H1 (cell line): ENCODE results near the gene ACKR1. TPM values are rescaled to one million over a fixed set of nuclear protein-coding genes. Genes with fewer than 3 reads are reported as not detected.

Experiments used
- ASH2L ChIP-seq: fragments of 200-600, 300-600 bp; sonication (generic); IDR thresholded peaks from one replicate; pipeline ENCODE4 v1.7.1; 2017; ENCODE audit warnings: low read length
- CBX5 ChIP-seq: fragments of 300-800, 300-1000 bp; sonication (generic); IDR thresholded peaks from 2 replicates; pipeline ENCODE4 v1.7.1; 2016; ENCODE audit warnings: antibody characterized with exemption, low read length, low read depth
- CEBPB ChIP-seq: IDR thresholded peaks from 2 replicates; pipeline ENCODE4 v1.6.1; 2012; ENCODE audit warnings: low read depth, low read length
- CHD1 ChIP-seq: IDR thresholded peaks from 2 replicates; pipeline ENCODE4 v1.6.1; 2012; ENCODE audit warnings: low read depth, low read length, improper control_type of control experiment
- CREB1 ChIP-seq: IDR thresholded peaks from 2 replicates; pipeline ENCODE4 v1.6.1; 2012; ENCODE audit warnings: inconsistent platforms
- CTBP2 ChIP-seq: IDR thresholded peaks from 2 replicates; pipeline ENCODE4 v1.7.0; 2011; ENCODE audit warnings: borderline replicate concordance, mild to moderate bottlenecking, moderate library complexity, mixed read lengths, low read length; ENCODE audit not compliant: insufficient read depth, insufficient read length
- EZH2 ChIP-seq: fragments of 200-600 bp; sonication (generic); IDR thresholded peaks from 2 replicates; pipeline ENCODE4 v1.7.1; 2012; ENCODE audit warnings: low read depth, mild to moderate bottlenecking, moderate library complexity, low read length, inconsistent platforms; ENCODE audit not compliant: severe bottlenecking
- FOSL1 ChIP-seq: IDR thresholded peaks from 2 replicates; pipeline ENCODE4 v1.6.1; 2011; ENCODE audit warnings: mild to moderate bottlenecking, low read depth, low read length, moderate library complexity; ENCODE audit not compliant: insufficient read depth
- GABPA ChIP-seq: IDR thresholded peaks from 2 replicates; pipeline ENCODE4 v1.6.1; 2011; ENCODE audit warnings: mild to moderate bottlenecking, low read length, moderate library complexity, borderline replicate concordance; ENCODE audit not compliant: insufficient read depth
- HDAC6 ChIP-seq: IDR thresholded peaks from one replicate; pipeline ENCODE4 v1.7.1; 2012; ENCODE audit warnings: low read depth, mild to moderate bottlenecking, inconsistent platforms, low read length, moderate library complexity
- JUND ChIP-seq: IDR thresholded peaks from 2 replicates; pipeline ENCODE4 v1.6.1; 2011; ENCODE audit warnings: mild to moderate bottlenecking, improper control_type of control experiment, low read length
- KDM1A ChIP-seq: fragments of 200-600, 300-600 bp; sonication (generic); IDR thresholded peaks from 2 replicates; pipeline ENCODE4 v1.7.1; 2016; ENCODE audit warnings: mild to moderate bottlenecking, low read length, borderline replicate concordance
- RXRA ChIP-seq: IDR thresholded peaks from 2 replicates; pipeline ENCODE4 v1.6.1; 2011; ENCODE audit warnings: low read depth, mild to moderate bottlenecking, low read length, moderate library complexity; ENCODE audit not compliant: insufficient read depth
- SIRT6 ChIP-seq: IDR thresholded peaks from one replicate; pipeline ENCODE4 v1.7.1; 2012; ENCODE audit warnings: low read length, inconsistent platforms
- SP2 ChIP-seq: IDR thresholded peaks from 2 replicates; pipeline ENCODE4 v1.6.1; 2012; ENCODE audit warnings: mild to moderate bottlenecking, low read length, inconsistent platforms
- SRF ChIP-seq: IDR thresholded peaks from 2 replicates; pipeline ENCODE4 v1.6.1; 2011; ENCODE audit warnings: mild to moderate bottlenecking, low read depth, low read length, moderate library complexity
- SUZ12 ChIP-seq: fragments of 200-600 bp; sonication (generic); IDR thresholded peaks from 2 replicates; pipeline ENCODE4 v1.6.1; 2012; ENCODE audit warnings: mild to moderate bottlenecking, inconsistent platforms, low read length, moderate library complexity, mixed read lengths
- TCF12 ChIP-seq: IDR thresholded peaks from 2 replicates; pipeline ENCODE4 v1.6.1; 2011; ENCODE audit warnings: low read depth, mild to moderate bottlenecking, low read length
- polyA plus RNA-seq, 7 experiments: library from polyadenylated mRNA; depleted of rRNA in 3 of 7; stranded (reverse) in 5 of 7; unstranded in 2 of 7; fragments of >200 nt in 5 of 7; fragments of 200-250 nt in 2 of 7; gene quantifications; 1 replicate in 5 of 7; 2 replicates in 1 of 7; 4 replicates in 1 of 7; pipeline versions ENCODE4 v1.2.1 to v1.2.3, GENCODE V29; 2011 to 2013; ENCODE audit warnings: missing spikeins in 2 of 7, mixed read lengths in 2 of 7
- total RNA-seq: library from RNA; stranded (reverse); fragmentation: NEBNext Ultra II Directional; extraction: Animal tissue kit (Norgen Biotek cat#: 25700); gene quantifications from 2 replicates; pipeline ENCODE4 v1.2.1, GENCODE V29; 2021
- TF ChIP-seq, protein P1 (sequence below): IDR thresholded peaks from 2 replicates; pipeline ENCODE4 v1.6.1; 2012; ENCODE audit warnings: inconsistent platforms
- TF ChIP-seq, protein P2 (sequence below), 3 experiments: IDR thresholded peaks; 1 replicate in 2 of 3; 2 replicates in 1 of 3; pipeline versions ENCODE4 v1.5.1 to v1.6.1; 2011; ENCODE audit warnings: low read length in 3 of 3, mild to moderate bottlenecking in 3 of 3, inconsistent platforms in 2 of 3, low read depth in 1 of 3, moderate library complexity in 1 of 3; ENCODE audit not compliant: insufficient read depth in 1 of 3; ENCODE audit errors: control extremely low read depth in 1 of 3
- TF ChIP-seq, protein P3 (sequence below): IDR thresholded peaks from 2 replicates; pipeline ENCODE4 v1.6.1; 2011; ENCODE audit warnings: low read length, improper control_type of control experiment

The ACKR1 gene
- total and polyA plus RNA-seq, 2 of the 8 experiments (the other 6 are each of a cell fraction or from before 2014, with no cell fraction given), result 0.61 to 1.00 TPM

DNA sequence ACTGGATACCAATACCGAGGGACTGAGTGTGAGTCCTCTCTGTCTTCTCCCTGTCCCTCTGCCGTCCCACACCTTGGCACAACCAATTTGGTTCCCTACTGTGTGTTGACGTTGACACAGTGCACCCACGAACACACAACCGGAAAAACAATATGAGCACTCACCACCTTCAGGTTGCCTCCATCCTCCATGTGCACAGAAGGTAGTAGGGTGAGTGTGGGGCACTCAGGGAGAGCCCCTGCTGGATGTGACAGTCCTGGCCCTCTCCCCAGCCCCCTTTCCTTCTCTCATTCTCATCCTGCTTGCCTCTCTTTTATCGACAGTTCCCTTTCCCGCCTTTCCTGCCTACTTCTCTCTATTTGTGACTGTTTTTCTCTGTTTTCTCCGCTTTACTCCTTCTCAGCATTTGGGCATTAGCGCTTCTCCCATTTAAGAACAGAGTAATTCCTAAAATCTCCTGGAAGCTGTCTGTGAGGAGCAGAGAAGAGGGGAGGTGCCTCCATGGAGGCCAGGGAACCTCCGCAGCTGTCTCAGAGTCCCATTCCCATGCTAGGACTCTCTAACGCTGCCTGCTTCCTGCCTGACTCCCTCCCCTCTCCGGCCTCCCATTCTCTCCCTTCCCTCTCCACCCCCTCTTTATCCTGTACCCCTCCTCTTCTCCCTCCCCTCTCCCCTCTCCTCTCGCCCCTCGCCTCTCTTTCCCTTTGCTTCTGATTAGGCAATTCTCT is 16.9 kb upstream of the ACKR1 start (continued):
- TF ChIP-seq CEBPB (peak; percentile 72), CBX5 (no peak), CTBP2 (peak; percentile 44), JUND (no peak), RXRA (no peak), CREB1 (no peak), SIRT6 (no peak), SRF (no peak), SUZ12 (no peak), EZH2 (no peak), CHD1 (no peak), FOSL1 (no peak), ASH2L (no peak), HDAC6 (no peak), SP2 (no peak), GABPA (no peak), TCF12 (no peak), KDM1A (no peak)
- TF ChIP-seq, protein P1, sequence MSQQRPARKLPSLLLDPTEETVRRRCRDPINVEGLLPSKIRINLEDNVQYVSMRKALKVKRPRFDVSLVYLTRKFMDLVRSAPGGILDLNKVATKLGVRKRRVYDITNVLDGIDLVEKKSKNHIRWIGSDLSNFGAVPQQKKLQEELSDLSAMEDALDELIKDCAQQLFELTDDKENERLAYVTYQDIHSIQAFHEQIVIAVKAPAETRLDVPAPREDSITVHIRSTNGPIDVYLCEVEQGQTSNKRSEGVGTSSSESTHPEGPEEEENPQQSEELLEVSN, result no peak
- TF ChIP-seq, protein P2, sequence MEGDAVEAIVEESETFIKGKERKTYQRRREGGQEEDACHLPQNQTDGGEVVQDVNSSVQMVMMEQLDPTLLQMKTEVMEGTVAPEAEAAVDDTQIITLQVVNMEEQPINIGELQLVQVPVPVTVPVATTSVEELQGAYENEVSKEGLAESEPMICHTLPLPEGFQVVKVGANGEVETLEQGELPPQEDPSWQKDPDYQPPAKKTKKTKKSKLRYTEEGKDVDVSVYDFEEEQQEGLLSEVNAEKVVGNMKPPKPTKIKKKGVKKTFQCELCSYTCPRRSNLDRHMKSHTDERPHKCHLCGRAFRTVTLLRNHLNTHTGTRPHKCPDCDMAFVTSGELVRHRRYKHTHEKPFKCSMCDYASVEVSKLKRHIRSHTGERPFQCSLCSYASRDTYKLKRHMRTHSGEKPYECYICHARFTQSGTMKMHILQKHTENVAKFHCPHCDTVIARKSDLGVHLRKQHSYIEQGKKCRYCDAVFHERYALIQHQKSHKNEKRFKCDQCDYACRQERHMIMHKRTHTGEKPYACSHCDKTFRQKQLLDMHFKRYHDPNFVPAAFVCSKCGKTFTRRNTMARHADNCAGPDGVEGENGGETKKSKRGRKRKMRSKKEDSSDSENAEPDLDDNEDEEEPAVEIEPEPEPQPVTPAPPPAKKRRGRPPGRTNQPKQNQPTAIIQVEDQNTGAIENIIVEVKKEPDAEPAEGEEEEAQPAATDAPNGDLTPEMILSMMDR (IDR thresholded peaks at IDR 0.05; ENCODE audit: control extremely low read depth in 1 of 3, insufficient read depth in 1 of 3, low read depth in 1 of 3, low read length in 3 of 3), result no peak
- TF ChIP-seq, protein P3, sequence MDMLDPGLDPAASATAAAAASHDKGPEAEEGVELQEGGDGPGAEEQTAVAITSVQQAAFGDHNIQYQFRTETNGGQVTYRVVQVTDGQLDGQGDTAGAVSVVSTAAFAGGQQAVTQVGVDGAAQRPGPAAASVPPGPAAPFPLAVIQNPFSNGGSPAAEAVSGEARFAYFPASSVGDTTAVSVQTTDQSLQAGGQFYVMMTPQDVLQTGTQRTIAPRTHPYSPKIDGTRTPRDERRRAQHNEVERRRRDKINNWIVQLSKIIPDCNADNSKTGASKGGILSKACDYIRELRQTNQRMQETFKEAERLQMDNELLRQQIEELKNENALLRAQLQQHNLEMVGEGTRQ, result no peak
